GM18498 (cell line): Measurements from ENCODE around the gene TBC1D10B.

ENCODE experiments used
- ATAC-seq: cut with Tn5 transposase; IDR thresholded peaks from one replicate; pipeline ENCODE4 v1.9.1; 2021; ENCODE audit warnings: mild to moderate bottlenecking, moderate library complexity; ENCODE audit not compliant: unreplicated experiment

Gene TBC1D10B

DNA sequence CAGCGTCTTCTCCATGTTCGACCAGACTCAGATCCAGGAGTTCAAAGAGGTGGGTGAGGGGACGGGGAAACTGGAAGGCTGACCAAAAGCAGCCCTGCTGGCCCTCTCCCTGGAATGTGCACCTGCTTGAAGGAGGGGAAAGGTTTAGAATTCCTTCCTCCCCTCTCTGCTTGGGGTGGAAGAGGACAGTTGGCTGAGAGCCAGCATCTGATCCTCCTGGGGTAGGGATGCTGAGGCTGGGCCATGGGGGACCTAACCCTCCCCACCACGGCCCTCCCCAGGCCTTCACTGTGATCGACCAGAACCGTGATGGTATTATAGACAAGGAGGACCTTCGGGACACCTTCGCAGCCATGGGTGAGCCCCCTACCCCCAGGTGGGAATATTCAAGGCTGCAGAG is 5.6 kb upstream of the TBC1D10B start:
- ATAC-seq = no peak

GRCh38 chr16:30374538-30374937 is 4.2 kb upstream of the TBC1D10B start, which contains the start of gene MYL11:
MYL11 (plus strand) TSS chr16:30374802; CDS start chr16:30374858, 56 bp downstream.
- ATAC-seq = no peak

DNA sequence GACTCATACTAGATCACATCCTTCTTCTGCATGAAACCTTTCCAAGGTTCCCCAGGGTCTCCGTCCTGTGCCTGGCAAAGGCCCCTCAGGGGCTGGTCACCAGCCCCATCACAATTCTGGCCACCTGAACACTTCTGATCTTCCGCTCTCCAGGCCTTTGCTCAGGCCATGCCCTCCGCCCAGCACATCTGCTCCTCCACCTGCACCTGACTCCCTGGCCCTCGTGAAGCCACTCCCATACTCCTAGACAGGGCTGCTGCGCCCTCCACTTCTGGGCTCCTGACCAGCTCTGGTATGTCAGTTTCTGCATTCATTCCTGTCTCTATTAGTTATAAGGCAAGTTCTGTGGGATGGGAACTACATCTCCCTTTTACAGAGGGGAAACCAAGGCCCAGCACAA is 2.4 kb upstream of the TBC1D10B start:
- no peak for ATAC-seq

GRCh38 chr16:30372038-30372712 is 1.9 kb upstream of the TBC1D10B start:
- ATAC-seq = no peak

DNA sequence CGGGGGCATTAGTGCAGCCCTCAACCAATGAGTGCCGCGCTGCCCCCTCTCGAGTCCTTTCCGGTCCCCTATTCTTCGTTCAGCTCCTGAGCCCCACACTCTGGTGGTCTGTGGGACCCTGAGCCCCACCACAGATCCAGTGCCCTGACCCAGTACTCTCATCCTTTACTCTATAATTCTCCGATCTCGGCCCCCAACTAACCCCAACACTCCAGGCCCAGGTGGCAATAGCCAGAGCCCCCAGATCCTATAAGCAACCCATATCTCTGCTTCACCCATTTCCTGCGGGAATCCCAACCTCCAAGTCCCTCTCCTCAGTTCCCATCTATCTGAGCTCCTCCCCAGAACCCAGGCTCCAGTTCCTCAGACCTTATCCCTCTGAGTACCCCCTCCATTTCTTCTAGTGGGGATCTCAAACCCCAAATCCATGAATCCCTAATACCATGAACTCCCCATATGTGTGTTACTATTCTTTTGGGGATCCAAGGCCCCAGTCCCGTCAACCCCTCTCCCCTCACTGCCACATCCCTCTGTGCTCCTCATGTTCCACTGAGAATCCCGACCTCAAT is 1.0 kb upstream of the TBC1D10B start:
- ATAC-seq = no peak

DNA sequence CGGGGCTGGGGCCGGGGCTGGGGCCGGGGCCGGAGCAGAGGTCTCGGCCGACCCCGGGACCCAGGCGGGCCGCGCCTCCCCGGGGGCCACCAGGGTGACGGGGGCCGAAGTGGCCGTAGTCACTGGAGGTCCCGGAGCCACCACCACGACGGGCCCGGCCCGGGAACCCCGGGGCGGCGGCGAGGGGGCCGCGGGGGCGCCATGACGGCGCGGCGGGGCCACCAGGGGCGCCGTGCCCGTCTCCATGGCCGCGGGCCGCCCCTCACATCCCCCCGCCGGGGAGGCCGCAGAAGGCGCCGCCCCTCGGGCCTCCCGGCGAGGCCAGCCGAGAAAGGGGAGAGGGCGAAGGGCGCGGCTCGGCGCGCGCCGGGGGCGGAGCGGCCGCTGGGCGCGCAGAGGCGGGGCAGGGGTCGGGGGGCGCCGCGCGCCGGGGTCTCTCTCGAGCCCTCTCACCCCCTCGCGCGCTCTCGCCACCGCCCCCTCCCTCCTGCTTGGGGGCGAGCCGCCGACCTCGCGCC is 297 bp downstream of the TBC1D10B start:
- ATAC-seq = peak; percentile 18

GRCh38 chr16:30369091-30369937 is 980 bp downstream of the TBC1D10B start:
- ATAC-seq = no peak

GRCh38 chr16:30368792-30369090 is 1.6 kb downstream of the TBC1D10B start:
- no peak for ATAC-seq

GRCh38 chr16:30368122-30368791 is 2.0 kb downstream of the TBC1D10B start:
- no peak for ATAC-seq

DNA sequence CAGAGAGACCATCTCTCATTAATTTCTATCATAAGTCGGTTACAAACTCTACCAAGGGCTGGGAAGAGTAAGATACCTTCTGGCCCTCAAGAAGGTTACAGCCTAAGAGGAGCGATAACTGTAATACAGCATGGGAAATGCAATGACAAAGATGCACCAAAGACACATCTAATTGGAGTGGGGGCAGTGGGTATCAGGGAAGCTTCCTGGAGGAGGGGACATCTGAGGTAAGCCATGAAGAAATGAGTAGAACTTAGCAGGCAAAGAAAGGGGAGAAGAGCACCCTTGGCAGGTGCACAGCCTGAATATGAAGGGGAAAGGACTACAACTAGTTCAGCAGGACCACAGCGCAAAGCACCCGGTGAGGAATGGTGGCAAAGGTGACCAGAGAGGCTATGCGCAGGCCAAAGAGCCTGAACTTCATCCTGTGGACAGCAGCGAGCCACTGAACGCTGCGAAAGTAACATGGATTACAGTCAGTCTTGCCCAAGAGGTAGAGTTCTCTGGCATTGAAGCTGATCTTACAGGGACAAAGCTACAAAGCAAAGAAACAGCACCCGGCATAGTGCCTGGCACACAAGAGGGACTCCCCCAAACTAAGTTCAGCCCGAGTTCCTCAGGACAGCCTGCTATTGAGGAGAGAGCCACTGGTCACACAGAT is 2.8 kb downstream of the TBC1D10B start:
- no peak for ATAC-seq

- no peak for ATAC-seq
Measured at GRCh38 chr16:30366511-30366910, 3.8 kb downstream of the TBC1D10B start.

GRCh38 chr16:30365200-30365599 is 5.1 kb downstream of the TBC1D10B start:
- no peak for ATAC-seq

DNA sequence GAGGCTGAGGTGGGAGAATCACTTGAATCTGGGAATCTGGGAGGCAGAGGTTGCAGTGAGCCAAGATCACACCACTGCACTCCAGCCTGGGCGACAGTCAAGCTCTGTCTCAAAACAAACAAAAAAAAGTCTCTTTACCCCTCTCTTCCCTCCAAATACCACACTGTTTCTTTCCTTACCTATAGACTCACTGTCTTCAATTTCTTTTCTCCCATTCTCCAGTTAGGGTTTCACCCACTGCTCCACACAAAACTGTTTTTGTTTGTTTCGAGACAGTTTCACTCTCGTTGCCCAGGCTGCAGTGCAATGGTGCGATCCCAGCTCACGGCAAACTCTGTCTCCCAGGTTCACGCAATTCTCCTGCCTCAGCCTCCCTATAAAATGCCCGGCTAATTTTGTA is 9.1 kb downstream of the TBC1D10B start:
- no peak for ATAC-seq

DNA sequence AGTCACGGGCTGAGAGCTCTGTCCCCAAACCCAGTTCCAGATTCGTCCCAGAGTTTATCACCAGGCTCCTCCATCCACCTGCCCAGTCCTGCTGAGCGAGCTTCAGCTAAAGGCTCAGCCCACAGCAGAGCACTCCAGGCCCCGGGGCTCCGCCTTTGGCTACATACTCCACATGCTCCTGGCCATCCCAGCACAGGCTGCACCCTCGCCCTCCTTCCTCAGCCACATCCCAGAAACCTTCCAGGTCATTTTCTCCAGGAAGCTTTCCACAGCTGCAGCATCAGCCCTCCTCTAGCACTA is 10.5 kb downstream of the TBC1D10B start:
- no peak for ATAC-seq

- ATAC-seq = no peak
Measured at GRCh38 chr16:30358990-30359870, 11.1 kb downstream of the TBC1D10B start.

DNA sequence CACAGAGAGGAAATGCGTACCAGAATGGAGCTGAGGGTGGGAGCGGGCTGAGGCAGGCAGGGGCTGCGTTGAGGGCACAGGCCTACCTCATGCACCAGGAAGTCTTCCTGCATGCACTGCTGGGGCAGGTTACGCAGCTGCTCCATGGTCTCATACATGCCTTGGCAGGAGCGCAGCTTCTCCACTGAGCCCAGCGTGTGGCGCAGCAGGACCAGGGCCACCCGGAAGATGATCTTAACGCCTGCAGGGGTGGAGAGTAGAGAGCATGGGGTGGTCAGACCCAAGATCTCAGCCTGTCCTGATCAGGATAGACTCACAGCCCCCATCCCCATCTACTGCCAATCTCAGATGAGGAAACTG is 11.7 kb downstream of the TBC1D10B start:
- ATAC-seq = no peak

DNA sequence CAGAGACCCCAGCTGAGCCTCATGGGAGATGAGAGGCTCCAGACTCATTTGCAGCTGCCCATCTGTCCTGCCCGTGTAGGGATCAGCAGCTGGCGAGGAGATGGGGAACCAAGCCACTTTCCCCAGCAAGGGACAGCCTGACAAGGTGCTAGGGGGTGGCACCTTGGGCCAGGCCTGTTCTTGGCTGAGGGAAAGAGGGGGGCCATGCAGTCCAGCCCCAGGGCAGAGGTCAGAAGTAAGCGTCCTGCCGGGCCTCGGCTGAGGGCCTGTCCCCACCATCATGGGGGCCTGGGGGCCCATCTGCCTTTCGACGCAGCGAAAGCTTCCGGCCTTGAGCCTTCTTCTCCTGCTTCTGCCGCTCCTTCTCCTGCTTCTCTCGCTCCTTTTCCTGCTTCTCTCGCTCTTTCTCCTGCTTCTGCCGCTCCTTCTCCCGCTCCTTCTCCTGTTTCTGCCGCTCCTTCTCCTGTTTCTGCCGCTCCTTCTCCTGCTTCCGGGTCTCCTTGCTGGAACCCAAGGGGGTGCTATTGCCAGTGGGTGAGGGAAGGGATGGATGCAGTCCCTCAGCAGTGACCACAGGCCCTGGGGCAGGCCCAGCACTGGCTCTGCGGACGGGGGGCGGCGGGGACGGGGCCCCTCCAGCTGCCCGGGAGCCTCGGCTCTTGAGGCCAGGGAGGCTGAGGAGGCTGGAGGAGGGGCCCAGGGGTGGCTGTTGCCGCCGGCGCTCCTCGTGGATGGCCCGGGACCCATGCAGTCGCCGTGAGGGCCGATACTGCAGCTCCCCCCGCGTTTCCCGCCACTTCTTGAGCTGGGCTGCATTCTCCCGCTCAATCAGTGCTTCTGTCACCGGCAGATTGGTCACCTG is 12.3 kb downstream of the TBC1D10B start:
- no peak for ATAC-seq

DNA sequence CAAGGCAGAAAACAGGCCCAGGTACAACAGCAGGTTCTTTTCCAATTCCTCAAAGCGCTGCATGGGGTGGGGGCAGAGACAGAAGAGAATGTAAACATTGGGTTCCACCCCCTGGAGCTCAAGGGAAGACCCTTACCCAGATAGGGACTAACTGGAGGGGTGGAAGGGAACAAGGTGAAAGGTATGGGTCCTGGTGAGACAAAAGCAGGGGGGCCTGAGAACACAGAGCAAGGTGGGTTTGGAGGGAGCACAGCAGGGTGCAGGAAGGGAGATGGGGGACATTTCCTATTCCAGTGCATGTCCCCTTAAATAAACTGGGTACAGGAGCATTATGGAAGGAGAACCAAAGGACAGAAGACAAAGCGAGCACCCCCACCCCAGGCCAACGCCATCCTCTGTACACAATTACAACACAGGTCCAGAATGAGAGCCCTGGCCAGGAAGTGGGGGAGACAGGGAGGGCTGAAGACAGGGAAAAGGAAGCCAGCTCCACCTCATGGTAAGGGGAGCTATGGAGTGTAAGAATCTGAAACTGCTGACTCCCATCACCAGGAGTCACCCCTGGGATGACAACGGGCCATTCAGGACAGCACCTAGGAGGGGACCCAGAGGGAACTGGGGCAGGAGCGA is 13.1 kb downstream of the TBC1D10B start:
- ATAC-seq = no peak
